ENCODE measurements around the gene COBLL1.

COBLL1 gene

DNA sequence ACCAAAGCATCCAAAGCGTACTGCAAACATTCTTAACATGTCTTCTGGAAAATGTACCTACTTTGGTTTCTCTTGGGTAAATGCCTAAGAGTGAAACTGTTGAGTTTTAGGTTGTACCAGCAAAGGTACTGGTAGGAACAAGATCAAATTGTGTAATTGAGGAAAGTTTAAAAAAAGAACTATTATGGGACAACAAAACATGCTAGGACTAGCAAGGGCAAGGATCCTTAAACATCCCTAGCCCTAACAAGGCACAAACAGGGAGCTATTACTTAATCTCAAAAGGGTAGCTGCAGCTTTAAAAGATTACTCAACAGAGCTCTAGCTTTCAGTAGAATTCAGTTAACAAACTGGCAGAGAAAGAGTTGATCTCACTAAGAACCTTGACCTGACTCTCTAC is 164.4 kb downstream of the COBLL1 start:
- Histone ChIP-seq H3K4me3 (ENCODE audit: low read depth, low read length) (no peak overlapping the region), H3K9me3 (ENCODE audit: severe bottlenecking) (no peaks in the 10 kb centered on the region), H3K27ac (no peak overlapping the region), H3K27me3 (ENCODE audit: insufficient read depth, low read depth, severe bottlenecking) (no peaks in the 10 kb centered on the region), H3K36me3 (no peaks in the 10 kb centered on the region)
- no peak for DNase-seq
- TF ChIP-seq CTCF (IDR thresholded peaks at IDR 0.05; ENCODE audit: low read depth, low read length): no peak

- DNase-seq: no peak
- TF ChIP-seq CTCF (IDR thresholded peaks at IDR 0.05; ENCODE audit: low read depth, low read length): no peak
- Histone ChIP-seq H3K36me3 (no peaks in the 10 kb centered on the region), H3K27ac (no peak overlapping the region), H3K9me3 (ENCODE audit: severe bottlenecking) (no peaks in the 10 kb centered on the region), H3K27me3 (ENCODE audit: insufficient read depth, low read depth, severe bottlenecking) (no peaks in the 10 kb centered on the region), H3K4me3 (ENCODE audit: low read depth, low read length) (no peak overlapping the region)
These were observed 165.9 kb downstream of the COBLL1 start for GRCh38 chr2:164675687-164676086.

- Histone ChIP-seq H3K27me3 (ENCODE audit: insufficient read depth, low read depth, severe bottlenecking) (no peaks in the 10 kb centered on the region), H3K9me3 (ENCODE audit: severe bottlenecking) (no peaks in the 10 kb centered on the region), H3K4me3 (ENCODE audit: low read depth, low read length) (no peak overlapping the region), H3K36me3 (no peaks in the 10 kb centered on the region), H3K27ac (no peak overlapping the region)
- DNase-seq: no peak
- TF ChIP-seq CTCF (IDR thresholded peaks at IDR 0.05; ENCODE audit: low read depth, low read length): no peak
These were observed 166.6 kb downstream of the COBLL1 start for GRCh38 chr2:164675027-164675426.

- TF ChIP-seq CTCF (IDR thresholded peaks at IDR 0.05; ENCODE audit: low read depth, low read length): no peak
- Histone ChIP-seq H3K9me3 (ENCODE audit: severe bottlenecking) (no peaks in the 10 kb centered on the region), H3K4me3 (ENCODE audit: low read depth, low read length) (no peak overlapping the region), H3K27ac (no peak overlapping the region), H3K36me3 (no peaks in the 10 kb centered on the region), H3K27me3 (ENCODE audit: insufficient read depth, low read depth, severe bottlenecking) (no peaks in the 10 kb centered on the region)
- DNase-seq: no peak
These were observed 169.8 kb downstream of the COBLL1 start for GRCh38 chr2:164671664-164672396.

- H3K4me3 ChIP-seq (ENCODE audit: low read depth, low read length): no peak overlapping the region
- no peaks in the 10 kb centered on the region for H3K36me3 ChIP-seq
- no peak overlapping the region for H3K27ac ChIP-seq
- H3K9me3 ChIP-seq (ENCODE audit: severe bottlenecking): no peaks in the 10 kb centered on the region
- DNase-seq: no peak
- TF ChIP-seq CTCF (IDR thresholded peaks at IDR 0.05; ENCODE audit: low read depth, low read length): no peak
- H3K27me3 ChIP-seq (ENCODE audit: insufficient read depth, low read depth, severe bottlenecking): no peaks in the 10 kb centered on the region
These were observed 172.3 kb downstream of the COBLL1 start for GRCh38 chr2:164669291-164669690.

DNA sequence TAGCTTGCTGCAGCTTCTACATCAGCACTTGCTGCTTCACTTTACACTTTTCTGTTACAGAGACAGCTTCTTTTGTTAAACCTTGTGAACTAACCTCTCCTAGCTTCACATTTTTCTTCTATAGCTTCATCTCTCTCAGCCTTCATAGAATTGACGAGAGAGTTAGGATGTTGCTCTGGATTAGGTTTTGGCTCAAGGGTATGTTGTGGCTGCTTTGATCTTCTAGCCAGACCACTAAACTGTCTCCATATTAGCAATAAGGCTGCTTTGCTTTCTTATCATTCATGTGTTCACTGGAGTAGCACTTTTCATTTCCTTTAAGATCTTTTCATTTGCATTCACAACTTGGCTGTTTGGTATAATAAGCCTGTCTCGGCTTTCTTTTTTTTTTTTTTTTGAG is 174.1 kb downstream of the COBLL1 start:
- Histone ChIP-seq H3K36me3 (no peaks in the 10 kb centered on the region), H3K27me3 (ENCODE audit: insufficient read depth, low read depth, severe bottlenecking) (no peaks in the 10 kb centered on the region), H3K9me3 (ENCODE audit: severe bottlenecking) (no peaks in the 10 kb centered on the region), H3K4me3 (ENCODE audit: low read depth, low read length) (no peak overlapping the region), H3K27ac (no peak overlapping the region)
- TF ChIP-seq CTCF (IDR thresholded peaks at IDR 0.05; ENCODE audit: low read depth, low read length): no peak
- no peak for DNase-seq
